Nephron (organoid): ENCODE measurements around the gene MKI67.
A peak's percentile ranks its signal among the peaks of the same experiment; 100 is the strongest.

Experiments
- H3K27ac Mint-ChIP-seq, 3 experiments: 2 replicates each; pipeline ENCODE4 v1.8.0; 2020; ENCODE audit warnings: mixed read lengths in 3 of 3, mild to moderate bottlenecking in 2 of 3, moderate library complexity in 1 of 3
- H3K27me3 Mint-ChIP-seq: 2 replicates; pipeline ENCODE4 v1.8.0; 2021; ENCODE audit warnings: low read depth, mild to moderate bottlenecking, moderate library complexity, mixed read lengths
- H3K36me3 Mint-ChIP-seq: 2 replicates; pipeline ENCODE4 v1.8.0; 2020; ENCODE audit warnings: low read depth, mixed read lengths
- H3K4me1 Mint-ChIP-seq: 2 replicates; pipeline ENCODE4 v1.8.0; 2020; ENCODE audit warnings: mixed read lengths
- H3K4me3 Mint-ChIP-seq, 3 experiments: 2 replicates each; pipeline ENCODE4 v1.8.0; 2020; ENCODE audit warnings: mild to moderate bottlenecking in 3 of 3, mixed read lengths in 3 of 3, moderate library complexity in 2 of 3
- H3K9me3 Mint-ChIP-seq: 2 replicates; pipeline ENCODE4 v1.8.0; 2020; ENCODE audit warnings: mixed read lengths
- TF ChIP-seq, protein P1 (sequence below), 3 experiments: fragments of 200-600 bp; sonication (generic); IDR thresholded peaks; one replicate each; pipeline ENCODE4 v1.5.0; 2021; ENCODE audit warnings: antibody characterized with exemption in 3 of 3; ENCODE audit not compliant: unreplicated experiment in 3 of 3

MKI67 gene

DNA sequence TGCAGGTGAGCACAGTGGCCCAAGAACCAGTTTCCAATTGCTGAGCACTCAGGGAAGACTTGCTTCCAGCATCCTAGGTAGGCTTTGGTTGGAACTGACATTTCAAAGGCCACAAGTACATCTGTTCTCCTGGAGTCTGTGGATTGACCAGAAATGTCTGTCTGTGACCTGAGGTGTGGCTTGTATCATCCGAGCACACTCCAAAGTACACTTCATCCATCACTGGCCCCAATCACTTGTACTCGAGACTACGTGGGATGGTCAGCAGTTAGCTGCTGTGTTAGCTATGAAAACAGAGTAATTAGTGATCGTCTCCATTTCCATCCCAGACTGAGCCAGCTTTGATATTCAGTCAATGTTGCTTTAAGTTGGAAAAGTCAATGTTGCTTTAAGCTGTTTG lies 45.0 kb downstream of the MKI67 start:
- Mint-ChIP-seq H3K27ac (no peak overlapping the region), H3K9me3 (no peaks in the 10 kb centered on the region), H3K27me3 (peaks cover 13% of the 10 kb centered on the region), H3K4me3 (no peak overlapping the region), H3K4me1 (no peaks in the 10 kb centered on the region), H3K36me3 (no peaks in the 10 kb centered on the region)
- TF ChIP-seq, protein P1, sequence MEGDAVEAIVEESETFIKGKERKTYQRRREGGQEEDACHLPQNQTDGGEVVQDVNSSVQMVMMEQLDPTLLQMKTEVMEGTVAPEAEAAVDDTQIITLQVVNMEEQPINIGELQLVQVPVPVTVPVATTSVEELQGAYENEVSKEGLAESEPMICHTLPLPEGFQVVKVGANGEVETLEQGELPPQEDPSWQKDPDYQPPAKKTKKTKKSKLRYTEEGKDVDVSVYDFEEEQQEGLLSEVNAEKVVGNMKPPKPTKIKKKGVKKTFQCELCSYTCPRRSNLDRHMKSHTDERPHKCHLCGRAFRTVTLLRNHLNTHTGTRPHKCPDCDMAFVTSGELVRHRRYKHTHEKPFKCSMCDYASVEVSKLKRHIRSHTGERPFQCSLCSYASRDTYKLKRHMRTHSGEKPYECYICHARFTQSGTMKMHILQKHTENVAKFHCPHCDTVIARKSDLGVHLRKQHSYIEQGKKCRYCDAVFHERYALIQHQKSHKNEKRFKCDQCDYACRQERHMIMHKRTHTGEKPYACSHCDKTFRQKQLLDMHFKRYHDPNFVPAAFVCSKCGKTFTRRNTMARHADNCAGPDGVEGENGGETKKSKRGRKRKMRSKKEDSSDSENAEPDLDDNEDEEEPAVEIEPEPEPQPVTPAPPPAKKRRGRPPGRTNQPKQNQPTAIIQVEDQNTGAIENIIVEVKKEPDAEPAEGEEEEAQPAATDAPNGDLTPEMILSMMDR (IDR thresholded peaks at IDR 0.05; ENCODE audit: unreplicated experiment in 3 of 3) = no peak

DNA sequence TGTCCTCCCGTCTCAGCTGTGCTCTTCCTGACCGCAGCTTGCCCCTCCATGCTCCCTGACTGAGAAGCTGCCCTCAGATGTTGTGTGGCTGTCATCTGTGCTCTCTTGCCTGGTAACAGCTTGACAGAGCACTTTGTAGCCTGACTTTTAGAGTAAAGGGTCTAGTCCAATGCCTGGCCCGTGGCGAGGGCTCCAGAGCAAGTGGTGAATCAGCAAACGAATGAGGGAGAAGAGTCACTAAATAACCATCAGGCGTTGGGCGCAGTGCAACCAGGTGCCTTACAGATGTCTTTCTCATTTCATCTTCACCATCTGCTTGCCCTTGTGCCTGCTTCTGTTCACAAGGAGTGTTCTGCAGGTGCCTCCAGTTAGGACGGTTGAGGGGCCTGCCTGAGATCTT lies 45.6 kb downstream of the MKI67 start:
- Mint-ChIP-seq H3K27me3 (peaks cover 13% of the 10 kb centered on the region), H3K9me3 (peaks cover 3% of the 10 kb centered on the region), H3K36me3 (no peaks in the 10 kb centered on the region), H3K4me3 (no peak overlapping the region), H3K27ac (no peak overlapping the region), H3K4me1 (no peaks in the 10 kb centered on the region)
- TF ChIP-seq, protein P1 (IDR thresholded peaks at IDR 0.05; ENCODE audit: unreplicated experiment in 3 of 3) = no peak

DNA sequence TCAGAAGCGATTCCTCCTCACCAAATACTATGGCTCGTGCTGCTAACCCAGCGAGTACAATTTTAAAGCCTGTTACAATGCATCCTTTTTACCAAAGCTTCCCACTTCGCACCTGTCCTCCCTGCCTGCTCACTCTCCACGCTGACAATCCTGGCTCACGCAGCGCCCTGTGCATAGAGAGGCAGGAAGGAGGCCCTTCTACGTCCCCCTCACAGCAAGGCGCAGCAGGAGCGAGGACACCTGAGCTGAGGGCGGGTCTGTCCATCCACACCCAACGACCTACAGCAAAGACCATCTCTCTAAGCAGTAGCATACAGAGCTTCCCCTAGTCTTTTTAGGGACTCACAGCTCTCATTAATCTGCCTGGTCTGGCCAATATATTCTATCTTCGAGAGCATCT lies 46.0 kb downstream of the MKI67 start:
- Mint-ChIP-seq H3K36me3 (peaks cover 3% of the 10 kb centered on the region), H3K27me3 (peaks cover 13% of the 10 kb centered on the region), H3K9me3 (peaks cover 3% of the 10 kb centered on the region), H3K4me1 (no peaks in the 10 kb centered on the region), H3K27ac (no peak overlapping the region), H3K4me3 (no peak overlapping the region)
- TF ChIP-seq, protein P1 (IDR thresholded peaks at IDR 0.05; ENCODE audit: unreplicated experiment in 3 of 3) = no peak

DNA sequence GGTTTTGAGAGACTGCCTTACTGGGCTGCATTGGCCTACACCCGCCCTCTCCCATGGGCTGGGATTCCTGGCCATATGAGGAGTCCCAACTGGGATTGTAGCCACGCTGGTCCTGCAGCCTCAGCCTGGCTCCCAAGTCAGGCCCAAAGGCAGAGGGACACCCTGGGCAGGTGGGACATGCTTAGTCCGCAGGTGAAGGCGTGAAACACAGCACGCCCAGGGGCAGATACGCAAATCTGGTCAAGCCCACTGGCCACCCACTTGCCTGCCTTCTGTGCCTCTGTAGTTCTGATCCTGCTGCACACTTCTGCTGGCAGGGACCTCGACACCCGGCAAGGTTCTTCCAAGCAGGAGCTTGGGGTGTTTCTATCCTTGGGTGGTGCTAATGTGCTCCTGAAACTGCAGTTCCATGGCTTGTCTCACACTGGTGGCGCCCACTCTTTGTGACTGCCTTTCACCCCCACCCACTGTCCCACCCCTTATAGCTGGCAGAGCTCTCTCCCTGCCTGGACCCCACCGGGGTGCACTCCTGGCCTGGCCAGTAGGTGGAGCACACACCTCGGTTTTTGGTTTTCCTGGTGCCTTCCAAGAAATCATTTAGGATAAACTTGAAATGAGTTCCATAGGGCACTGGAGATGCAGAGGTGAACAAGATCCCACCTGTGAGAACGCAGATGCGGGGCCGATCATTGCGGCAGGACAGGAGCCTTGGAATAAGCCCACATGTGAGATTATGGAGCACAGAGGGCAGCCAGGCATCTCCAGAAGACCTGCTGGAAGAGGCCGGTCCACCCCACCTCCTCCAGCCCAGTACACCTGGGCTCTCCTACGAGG lies 47.9 kb downstream of the MKI67 start:
- TF ChIP-seq, protein P1 (IDR thresholded peaks at IDR 0.05; ENCODE audit: unreplicated experiment in 3 of 3) = peak; percentile 65 to 68 (median 68)
- Mint-ChIP-seq H3K4me1 (no peaks in the 10 kb centered on the region), H3K27me3 (peaks cover 15% of the 10 kb centered on the region), H3K9me3 (peaks cover 3% of the 10 kb centered on the region), H3K36me3 (peaks cover 13% of the 10 kb centered on the region), H3K4me3 (no peak overlapping the region), H3K27ac (no peak overlapping the region)

DNA sequence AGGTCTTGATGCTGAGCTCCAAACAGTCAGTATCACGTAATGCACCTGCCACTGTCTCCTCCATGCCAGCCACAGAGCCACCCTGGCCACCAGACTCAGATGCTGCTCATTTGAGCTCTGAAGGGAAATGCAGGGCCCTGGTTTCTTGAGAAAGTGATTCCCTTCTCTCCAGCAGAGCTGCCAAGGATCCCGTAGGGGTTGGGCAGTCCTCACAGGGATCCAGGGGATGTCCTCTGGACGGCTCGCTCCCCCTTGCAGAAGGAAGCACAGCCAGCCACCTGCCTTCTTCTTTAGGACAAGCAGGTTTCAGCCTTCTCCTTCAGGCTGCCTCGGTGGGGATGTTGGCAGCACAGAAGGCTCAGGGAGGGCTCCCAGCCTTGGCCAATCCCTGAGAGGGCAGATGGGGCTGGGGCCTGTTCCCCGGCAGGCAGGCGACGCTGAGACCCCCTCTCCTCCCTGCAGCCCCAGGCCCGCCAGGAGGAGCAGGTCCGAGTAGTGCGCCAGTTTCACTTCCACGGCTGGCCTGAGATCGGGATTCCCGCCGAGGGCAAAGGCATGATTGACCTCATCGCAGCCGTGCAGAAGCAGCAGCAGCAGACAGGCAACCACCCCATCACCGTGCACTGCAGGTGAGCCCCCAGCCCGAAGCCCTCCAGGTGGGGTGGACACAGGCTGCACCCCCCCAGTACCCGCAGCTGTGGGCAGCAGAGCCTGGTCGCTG lies 48.9 kb downstream of the MKI67 start:
- no peaks in the 10 kb centered on the region for H3K4me1 Mint-ChIP-seq
- peaks cover 18% of the 10 kb centered on the region for H3K27me3 Mint-ChIP-seq
- no peak overlapping the region for H3K4me3 Mint-ChIP-seq
- H3K27ac Mint-ChIP-seq = no peak overlapping the region
- peaks cover 13% of the 10 kb centered on the region for H3K36me3 Mint-ChIP-seq
- TF ChIP-seq, protein P1 (IDR thresholded peaks at IDR 0.05; ENCODE audit: unreplicated experiment in 3 of 3) = no peak
- peaks cover 3% of the 10 kb centered on the region for H3K9me3 Mint-ChIP-seq
